ENCODE measurements around the gene COL24A1.

COL24A1 gene

GRCh38 chr1:86067626-86068025, 88.9 kb downstream of the COL24A1 start:
- Histone ChIP-seq H3K9me3 (ENCODE audit: control insufficient read depth, insufficient read depth, low read length) (no peaks in the 10 kb centered on the region), H3K4me1 (ENCODE audit: control insufficient read depth, low read length) (no peaks in the 10 kb centered on the region), H3K9me2 (replicated peaks; ENCODE audit: control insufficient read depth, low read length) (no peaks in the 10 kb centered on the region), H3K79me2 (ENCODE audit: control insufficient read depth, low read length) (no peaks in the 10 kb centered on the region), H3K4me2 (ENCODE audit: low read length) (no peak overlapping the region), H3K27me3 (ENCODE audit: control insufficient read depth, low read length) (no peaks in the 10 kb centered on the region), H3K4me3 (ENCODE audit: low read length) (no peak overlapping the region), H3K36me3 (ENCODE audit: control insufficient read depth, low read length) (no peaks in the 10 kb centered on the region), H3K27ac (ENCODE audit: low read depth, low read length) (no peak overlapping the region), H3F3A (ENCODE audit: control insufficient read depth, insufficient read depth) (no peaks in the 10 kb centered on the region), H4K20me1 (ENCODE audit: control insufficient read depth, insufficient read depth, low read depth, low read length) (no peaks in the 10 kb centered on the region)
- TF ChIP-seq EZH2phosphoT487 (IDR thresholded peaks at IDR 0.05; ENCODE audit: borderline replicate concordance, low read length) (no peak), CTCF (IDR thresholded peaks at IDR 0.05; ENCODE audit: low read depth, low read length, poor library complexity, severe bottlenecking) (no peak)

GRCh38 chr1:86064899-86065298, 91.7 kb downstream of the COL24A1 start:
- Histone ChIP-seq H3K27me3 (ENCODE audit: control insufficient read depth, low read length) (no peaks in the 10 kb centered on the region), H3K27ac (ENCODE audit: low read depth, low read length) (no peak overlapping the region), H3K9me2 (replicated peaks; ENCODE audit: control insufficient read depth, low read length) (no peaks in the 10 kb centered on the region)

GRCh38 chr1:86063721-86064120, 92.9 kb downstream of the COL24A1 start:
- Histone ChIP-seq H3K4me1 (ENCODE audit: control insufficient read depth, low read length) (peaks cover 6% of the 10 kb centered on the region), H3K4me3 (ENCODE audit: low read length) (no peak overlapping the region), H3K4me2 (ENCODE audit: low read length) (no peak overlapping the region), H3K36me3 (ENCODE audit: control insufficient read depth, low read length) (no peaks in the 10 kb centered on the region), H3K9me3 (ENCODE audit: control insufficient read depth, insufficient read depth, low read length) (no peaks in the 10 kb centered on the region), H3K27ac (ENCODE audit: low read depth, low read length) (no peak overlapping the region), H3K9me2 (replicated peaks; ENCODE audit: control insufficient read depth, low read length) (no peaks in the 10 kb centered on the region), H3F3A (ENCODE audit: control insufficient read depth, insufficient read depth) (no peaks in the 10 kb centered on the region), H3K79me2 (ENCODE audit: control insufficient read depth, low read length) (no peaks in the 10 kb centered on the region), H3K27me3 (ENCODE audit: control insufficient read depth, low read length) (no peaks in the 10 kb centered on the region), H4K20me1 (ENCODE audit: control insufficient read depth, insufficient read depth, low read depth, low read length) (no peaks in the 10 kb centered on the region)
- TF ChIP-seq EZH2phosphoT487 (IDR thresholded peaks at IDR 0.05; ENCODE audit: borderline replicate concordance, low read length) (no peak), CTCF (IDR thresholded peaks at IDR 0.05; ENCODE audit: low read depth, low read length, poor library complexity, severe bottlenecking) (no peak)

More at GRCh38 chr1:86064899-86065298, 91.7 kb downstream of the COL24A1 start:
- TF ChIP-seq CTCF (IDR thresholded peaks at IDR 0.05; ENCODE audit: low read depth, low read length, poor library complexity, severe bottlenecking) (no peak), EZH2phosphoT487 (IDR thresholded peaks at IDR 0.05; ENCODE audit: borderline replicate concordance, low read length) (no peak)
- Histone ChIP-seq H3K36me3 (ENCODE audit: control insufficient read depth, low read length) (no peaks in the 10 kb centered on the region), H3K4me1 (ENCODE audit: control insufficient read depth, low read length) (peaks cover 6% of the 10 kb centered on the region), H3K9me3 (ENCODE audit: control insufficient read depth, insufficient read depth, low read length) (no peaks in the 10 kb centered on the region), H3K79me2 (ENCODE audit: control insufficient read depth, low read length) (no peaks in the 10 kb centered on the region), H4K20me1 (ENCODE audit: control insufficient read depth, insufficient read depth, low read depth, low read length) (no peaks in the 10 kb centered on the region), H3K4me2 (ENCODE audit: low read length) (no peak overlapping the region), H3K4me3 (ENCODE audit: low read length) (no peak overlapping the region), H3F3A (ENCODE audit: control insufficient read depth, insufficient read depth) (no peaks in the 10 kb centered on the region)

GRCh38 chr1:86062453-86062852, 94.1 kb downstream of the COL24A1 start:
- H4K20me1 ChIP-seq (ENCODE audit: control insufficient read depth, insufficient read depth, low read depth, low read length) = no peaks in the 10 kb centered on the region
- no peak overlapping the region for H3K27ac ChIP-seq (ENCODE audit: low read depth, low read length)
- no peaks in the 10 kb centered on the region for H3K79me2 ChIP-seq (ENCODE audit: control insufficient read depth, low read length)
- H3F3A ChIP-seq (ENCODE audit: control insufficient read depth, insufficient read depth) = no peaks in the 10 kb centered on the region
- no peaks in the 10 kb centered on the region for H3K27me3 ChIP-seq (ENCODE audit: control insufficient read depth, low read length)
- no peaks in the 10 kb centered on the region for H3K9me3 ChIP-seq (ENCODE audit: control insufficient read depth, insufficient read depth, low read length)
- H3K4me2 ChIP-seq (ENCODE audit: low read length) = no peak overlapping the region
- no peaks in the 10 kb centered on the region for H3K36me3 ChIP-seq (ENCODE audit: control insufficient read depth, low read length)
- H3K9me2 ChIP-seq (replicated peaks; ENCODE audit: control insufficient read depth, low read length) = no peaks in the 10 kb centered on the region
- no peak overlapping the region for H3K4me3 ChIP-seq (ENCODE audit: low read length)
- H3K4me1 ChIP-seq (ENCODE audit: control insufficient read depth, low read length) = peaks cover 6% of the 10 kb centered on the region
- TF ChIP-seq CTCF (IDR thresholded peaks at IDR 0.05; ENCODE audit: low read depth, low read length, poor library complexity, severe bottlenecking) = no peak
- no peak for TF ChIP-seq EZH2phosphoT487 (IDR thresholded peaks at IDR 0.05; ENCODE audit: borderline replicate concordance, low read length)

All from DOHH2 (cell line).